Stimulated activated CD4-positive, alpha-beta T cell treated with anti-CD3 and anti-CD28 coated beads, Interleukin-12 subunit alpha, Interleukin-12 subunit beta, amount 100 ng/mL, for 4 hours (primary cell): ENCODE measurements around the gene CABCOCO1.
"Not testable (repeated sequence)": the region's sequence is repeated elsewhere in the genome, so short reads cannot be mapped to it uniquely, and the experiment has no call there.

Experiments used
- DNase-seq: peaks from one replicate; pipeline ENCODE4 v3.0.0-alpha.2; 2020

Gene CABCOCO1

GRCh38 chr10:61719906-61720305 lies 57.2 kb downstream of the CABCOCO1 start:
- no peak for DNase-seq

GRCh38 chr10:61721431-61721830 lies 58.7 kb downstream of the CABCOCO1 start:
- DNase-seq = no peak

DNA sequence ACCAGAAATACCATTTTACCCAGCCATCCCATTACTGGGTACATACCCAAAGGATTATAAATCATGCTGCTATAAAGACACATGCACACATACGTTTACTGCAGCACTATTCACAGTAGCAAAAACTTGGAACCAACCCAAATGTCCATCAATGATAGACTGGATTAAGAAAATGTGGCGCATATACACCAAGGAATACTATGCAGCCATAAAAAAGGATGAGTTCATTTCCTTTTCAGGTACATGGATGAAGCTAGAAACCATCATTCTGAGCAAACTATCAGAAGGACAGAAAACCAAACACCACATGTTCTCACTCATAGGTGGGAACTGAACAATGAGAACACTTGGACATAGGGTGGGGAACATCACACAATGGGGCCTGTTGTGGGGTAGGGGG lies 62.5 kb downstream of the CABCOCO1 start:
- not testable (repeated sequence) for DNase-seq

DNA sequence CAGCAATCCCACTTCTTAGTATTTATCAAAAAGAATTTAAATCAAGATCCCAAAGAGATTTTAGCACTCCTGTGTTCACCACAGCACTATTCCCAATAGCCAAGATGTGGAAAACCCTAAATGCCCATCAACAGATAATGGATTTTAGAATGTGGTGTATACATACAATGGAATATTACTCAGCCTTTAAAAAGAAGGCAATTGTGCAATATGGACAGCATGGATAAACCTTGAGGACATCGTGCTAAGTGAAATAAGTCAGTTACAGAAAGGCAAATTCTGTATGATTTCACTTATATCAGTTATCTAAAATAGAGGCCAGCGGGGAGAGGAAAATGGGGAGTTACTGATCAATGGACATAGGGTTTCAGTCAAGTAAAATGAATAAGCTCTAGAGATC lies 66.9 kb downstream of the CABCOCO1 start:
- DNase-seq = no peak

- DNase-seq = no peak
Measured at GRCh38 chr10:61730671-61731070, 67.9 kb downstream of the CABCOCO1 start.

- no peak for DNase-seq
Measured at GRCh38 chr10:61731638-61732037, 68.9 kb downstream of the CABCOCO1 start.

GRCh38 chr10:61732629-61733278 lies 70.0 kb downstream of the CABCOCO1 start:
- no peak for DNase-seq

DNA sequence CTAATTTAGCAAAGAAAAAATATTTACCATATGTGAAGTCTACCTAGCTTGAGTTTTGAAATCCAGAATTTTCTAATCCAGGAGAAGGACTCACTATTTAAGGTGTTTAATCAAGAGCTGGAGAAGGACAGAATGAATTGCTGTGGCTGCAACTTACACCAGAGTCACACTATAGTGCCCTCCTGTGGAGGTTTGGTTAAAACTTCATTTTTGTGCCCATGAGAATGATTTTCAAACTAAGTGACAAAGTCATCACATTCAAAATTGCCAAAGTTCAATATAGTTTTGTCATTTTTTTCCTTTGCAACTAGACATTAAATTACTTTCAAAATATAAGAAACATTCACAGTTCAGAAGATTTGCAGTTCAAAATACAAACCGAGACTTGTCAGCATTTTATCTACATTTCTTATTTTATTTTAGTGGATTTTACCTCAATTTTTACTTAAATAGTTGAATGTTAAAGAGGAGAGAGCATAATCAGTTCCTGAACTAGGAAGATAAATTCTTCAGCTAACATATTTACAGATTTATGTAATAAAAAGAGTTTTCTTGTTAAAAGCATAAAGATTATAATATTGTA lies 70.7 kb downstream of the CABCOCO1 start:
- DNase-seq = no peak

GRCh38 chr10:61735882-61736281 lies 73.2 kb downstream of the CABCOCO1 start:
- no peak for DNase-seq

DNA sequence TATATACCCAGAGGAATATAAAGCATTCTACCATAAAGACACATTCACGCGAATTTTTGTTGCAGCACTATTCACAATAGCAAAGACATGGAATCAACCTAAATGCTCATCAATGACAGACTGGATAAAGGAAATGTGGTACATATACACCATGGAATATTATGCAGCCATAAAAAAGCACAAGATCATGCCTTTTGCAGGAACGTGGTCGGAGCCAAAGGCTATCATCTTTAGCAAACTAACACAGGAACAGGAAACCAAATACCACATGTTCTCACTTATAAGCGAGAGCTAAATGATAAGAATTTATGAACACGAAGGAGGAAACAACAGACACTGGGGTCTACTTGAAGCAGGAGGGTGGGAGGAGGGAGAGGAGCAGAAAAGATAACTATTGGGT lies 74.7 kb downstream of the CABCOCO1 start:
- not testable (repeated sequence) for DNase-seq

- DNase-seq = no peak
Measured at GRCh38 chr10:61742812-61743211, 80.1 kb downstream of the CABCOCO1 start.

DNA sequence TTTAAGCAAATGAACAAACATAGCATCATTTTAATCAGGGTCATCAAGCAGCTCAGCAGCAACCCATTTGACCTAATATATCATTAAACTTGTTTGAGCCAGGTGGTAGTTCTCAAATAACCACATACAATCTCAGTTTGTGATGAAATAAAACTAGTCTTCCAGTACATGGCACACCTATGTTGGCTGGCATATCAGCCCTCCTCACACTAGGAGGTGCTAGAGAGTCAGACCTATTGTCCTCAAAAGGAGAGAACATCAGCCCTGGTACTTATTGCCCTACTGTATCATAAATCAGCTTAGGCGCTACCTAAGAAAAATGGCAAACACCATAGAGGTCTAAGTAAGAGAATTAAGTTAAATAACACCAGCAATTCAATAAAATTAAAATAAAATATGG lies 81.7 kb downstream of the CABCOCO1 start:
- DNase-seq = no peak

DNA sequence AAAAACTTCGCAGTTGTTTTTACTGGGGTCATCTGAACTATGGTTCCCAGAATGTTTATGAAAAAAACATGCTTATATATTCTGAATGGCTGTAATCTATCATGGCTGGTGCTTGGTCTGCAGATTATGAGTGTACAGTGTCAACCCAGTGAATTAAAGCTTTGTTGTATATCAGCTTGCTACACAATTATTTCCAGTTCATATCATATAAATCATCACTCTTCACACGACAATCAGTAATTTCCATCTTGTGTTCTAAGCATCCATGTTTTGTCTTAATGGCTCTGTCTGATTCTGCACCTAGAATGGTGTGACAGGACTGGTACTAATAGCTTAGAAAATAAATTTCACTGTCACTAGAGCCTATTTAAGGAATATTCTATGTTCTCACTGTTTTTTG lies 83.6 kb downstream of the CABCOCO1 start:
- no peak for DNase-seq

DNA sequence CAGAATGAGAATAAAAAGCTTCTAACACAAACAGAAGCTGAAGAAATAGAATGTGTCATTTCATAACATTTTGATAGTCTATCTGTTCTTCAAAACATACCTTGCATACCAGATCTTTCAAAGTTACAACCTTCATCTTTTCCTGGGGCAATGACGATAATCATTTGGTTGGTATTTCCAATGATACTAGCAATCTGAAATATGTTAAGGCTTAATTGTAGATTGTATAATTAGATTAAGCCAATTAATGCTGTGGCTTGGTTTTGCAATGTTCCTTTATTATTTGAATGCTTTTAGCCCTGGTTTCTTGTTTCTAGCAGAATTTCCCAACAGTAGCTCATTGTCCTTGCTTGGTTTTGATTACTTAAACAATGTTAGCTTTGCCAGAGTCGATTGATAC lies 84.6 kb downstream of the CABCOCO1 start:
- no peak for DNase-seq

- DNase-seq = no peak
Measured at GRCh38 chr10:61749291-61749690, 86.6 kb downstream of the CABCOCO1 start.

DNA sequence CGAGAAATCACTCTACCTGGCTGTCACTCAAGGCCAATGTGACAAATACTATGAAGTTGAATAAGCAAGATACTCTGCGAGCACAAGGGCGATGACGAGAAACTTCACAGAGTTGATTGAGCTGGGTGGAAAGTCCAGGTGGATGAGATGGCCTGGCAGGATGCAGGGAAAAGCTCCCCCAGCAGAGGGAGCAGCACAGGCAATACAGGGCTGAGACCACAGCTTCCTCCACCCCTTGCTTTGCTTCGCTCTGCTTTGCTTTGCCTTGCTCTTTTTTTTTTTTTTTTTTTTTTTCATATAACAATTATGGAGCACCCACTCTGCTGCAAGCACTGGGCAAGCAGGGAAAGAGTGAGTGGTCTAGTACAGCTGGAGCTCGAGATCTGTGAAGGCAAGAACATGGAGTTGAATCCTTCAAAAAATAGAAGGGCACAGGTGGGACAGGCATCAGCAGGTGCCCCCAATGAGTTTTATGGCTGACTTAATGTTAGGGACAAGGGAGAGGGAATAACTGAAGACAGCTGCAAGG lies 88.3 kb downstream of the CABCOCO1 start:
- peak; percentile 66 for DNase-seq

DNA sequence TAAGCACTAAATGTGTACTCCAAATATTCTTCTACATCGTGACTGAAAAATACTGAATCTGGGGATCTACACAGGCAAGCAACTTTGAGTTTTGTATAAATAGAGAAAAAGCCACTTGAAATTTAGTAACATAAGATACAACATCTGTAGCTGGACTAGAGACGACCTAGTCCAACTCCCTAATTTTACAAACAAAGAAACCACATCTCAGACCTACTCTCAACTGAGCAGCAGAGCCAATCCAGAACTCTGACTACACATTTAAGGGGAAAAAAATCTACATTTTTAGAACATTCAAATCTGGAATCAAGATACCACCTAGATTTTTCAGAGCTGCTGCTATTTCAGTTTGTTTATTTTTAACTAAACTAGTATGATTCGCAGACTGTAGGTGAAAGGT lies 88.9 kb downstream of the CABCOCO1 start:
- DNase-seq = no peak

DNA sequence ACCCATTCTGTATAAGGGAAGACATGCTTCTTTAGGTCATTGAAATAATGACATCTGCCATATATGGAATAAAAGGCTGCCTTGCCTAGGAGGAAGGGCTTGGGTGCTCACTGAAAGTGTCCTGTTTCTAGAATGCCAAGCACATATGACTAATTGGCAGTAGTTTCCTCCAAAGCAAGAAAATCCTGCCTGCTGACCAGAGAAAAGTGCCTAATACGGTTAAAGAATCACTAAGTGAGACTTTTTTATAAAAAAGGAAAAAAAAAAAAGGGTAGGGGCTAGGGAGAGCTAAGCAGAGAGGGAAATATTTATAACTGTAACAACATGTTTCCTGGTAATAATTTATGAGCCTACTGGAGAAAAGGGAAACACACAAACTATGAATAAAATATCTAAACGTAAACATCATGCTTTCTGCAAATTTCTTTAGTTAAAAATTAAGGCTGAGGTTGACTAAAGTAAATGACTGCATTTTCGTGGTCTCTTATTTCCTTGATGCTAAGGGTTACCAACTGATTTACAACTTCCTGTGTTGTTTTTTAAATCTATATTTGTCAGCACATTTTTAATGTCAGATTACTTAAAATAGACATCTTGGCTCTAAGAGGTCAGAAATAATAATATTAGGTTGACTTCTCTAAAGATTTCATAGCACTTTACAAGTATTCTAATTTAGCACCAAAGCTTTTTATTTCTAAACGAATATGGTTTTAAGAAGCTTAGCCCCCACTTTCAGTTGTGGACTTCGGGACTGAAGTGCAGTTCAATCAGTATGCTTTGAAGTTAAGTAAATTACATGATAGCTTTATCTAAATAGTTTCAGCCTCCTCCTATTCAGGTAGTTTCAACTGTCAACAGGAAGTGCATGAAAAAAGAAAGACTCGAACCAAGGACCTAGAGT lies 89.6 kb downstream of the CABCOCO1 start:
- no peak for DNase-seq

GRCh38 chr10:61753453-61753852 lies 90.7 kb downstream of the CABCOCO1 start:
- no peak for DNase-seq

DNA sequence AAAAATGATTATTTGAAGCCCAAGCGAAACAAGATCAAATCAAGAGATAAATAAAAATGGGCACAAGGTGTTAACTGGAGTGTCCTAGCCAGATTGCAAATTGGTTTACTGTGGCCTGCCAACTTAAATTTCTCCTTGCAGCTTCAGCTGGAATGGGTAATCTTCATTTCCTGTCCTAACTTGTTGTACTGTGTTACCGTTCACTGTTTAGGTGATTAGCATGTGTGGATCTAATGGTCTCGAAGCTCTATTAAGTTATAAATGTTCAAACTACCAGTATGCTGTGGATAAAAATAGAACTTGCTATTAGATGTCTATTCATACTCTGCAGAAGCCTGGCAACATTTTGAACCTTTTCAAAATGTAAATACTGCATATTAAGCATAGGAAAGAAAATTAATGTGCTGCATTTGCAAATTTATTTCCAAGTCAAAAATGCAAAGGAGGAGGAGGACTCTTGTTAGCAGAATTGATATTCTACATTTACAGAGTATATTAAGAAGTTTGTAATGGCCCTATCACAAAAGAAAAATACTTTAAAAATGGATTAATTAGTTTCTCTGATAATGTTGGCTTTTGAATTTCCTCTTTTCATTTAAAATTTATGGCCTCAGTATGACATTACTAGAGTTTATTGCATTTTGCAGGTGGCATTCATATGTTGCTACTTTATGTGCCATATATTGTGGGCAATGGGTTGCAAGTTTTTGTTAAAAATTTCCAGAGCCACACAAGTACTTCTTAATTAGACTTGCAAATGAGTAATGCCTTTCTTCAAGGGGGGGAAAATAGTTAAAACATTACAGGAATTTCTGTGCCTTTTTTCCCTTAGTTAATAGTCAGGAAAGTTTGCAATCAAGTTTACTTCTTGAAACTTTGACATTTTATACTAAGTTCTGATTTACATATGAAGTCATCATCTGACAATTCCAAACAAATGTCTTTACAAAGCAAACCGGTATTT lies 92.1 kb downstream of the CABCOCO1 start:
- DNase-seq = no peak

GRCh38 chr10:61757001-61757400 lies 94.3 kb downstream of the CABCOCO1 start:
- no peak for DNase-seq
